Body of pancreas (tissue), 4 donors: ENCODE results near the gene PTPRN2. TPM values are rescaled to one million over a fixed set of nuclear protein-coding genes. Genes with fewer than 3 reads are reported as not detected.

Experiments
- ATAC-seq: fragments of 150-250 bp; one replicate; pipeline ENCODE4 v1.9.1; 2016
- DNase-seq, 4 donors: peaks; one replicate each; pipeline ENCODE4 v3.0.0-alpha.2; 2019
- H3K27ac ChIP-seq, 4 donors: fragments of 200-600 bp; sonication (generic); 1 replicate in 3 of 4; 2 replicates in 1 of 4; pipeline versions ENCODE4 v1.5.1 to v1.6.1; 2016 to 2019; ENCODE audit warnings: mild to moderate bottlenecking in 1 of 4, mixed read lengths in 1 of 4, moderate library complexity in 1 of 4
- H3K27me3 ChIP-seq, 2 donors: fragments of 200-600 bp; sonication (generic); one replicate each; pipeline ENCODE4 v1.6.0; 2016; ENCODE audit warnings: mild to moderate bottlenecking in 1 of 2
- H3K36me3 ChIP-seq, 2 donors: fragments of 200-600 bp; sonication (generic); replicated peaks in 1 of 2; 2 replicates each; pipeline ENCODE4 v1.5.1; 2016; ENCODE audit warnings: low read depth in 2 of 2; ENCODE audit not compliant: insufficient read depth in 1 of 2
- H3K4me1 ChIP-seq: fragments of 200-600 bp; sonication (generic); one replicate; pipeline ENCODE4 v1.6.0; 2016
- H3K4me3 ChIP-seq, 2 donors: fragments of 200-600 bp; sonication (generic); 1 replicate in 1 of 2; 2 replicates in 1 of 2; pipeline ENCODE4 v1.5.1; 2016 to 2019
- H3K9me3 ChIP-seq, 3 donors: fragments of 200-600 bp; sonication (generic); 1 replicate in 2 of 3; 2 replicates in 1 of 3; pipeline ENCODE4 v1.5.1; 2016
- CTCF ChIP-seq, 7 experiments: fragments of 450-650 bp in 4 of 7; fragments of 200-600 bp in 3 of 7; sonication (generic) in 3 of 7; IDR thresholded peaks; one replicate each; pipeline ENCODE4 v1.5.1; 2016 to 2019; ENCODE audit warnings: antibody characterized with exemption in 7 of 7
- POLR2A ChIP-seq, 3 donors: fragments of 450-650 bp; IDR thresholded peaks; one replicate each; pipeline ENCODE4 v1.6.1; 2016; ENCODE audit warnings: antibody characterized with exemption in 3 of 3, mild to moderate bottlenecking in 2 of 3
- WGBS, 2 donors: methylation state at CpG; one replicate each; pipeline ENCODE4 v1.1.5; 2017; 5-methylcytosine and 5-hydroxymethylcytosine counted together
- intact Hi-C: fragments of 100-400 bp; cut with DNase I; formaldehyde crosslinking; loops from one replicate; pipeline ENCODE4 v1.15.1; 2023
- total RNA-seq, 2 donors: library from RNA; depleted of rRNA; stranded (reverse); fragments of >200 nt; gene quantifications; one replicate each; pipeline ENCODE4 v1.1.0, GENCODE V29; 2016

PTPRN2 gene
- total RNA-seq, 2 donors from 2014 or later = 31.6 to 76.1 TPM

- H3K4me1 ChIP-seq = no peaks in the 10 kb centered on the region
- intact Hi-C loops = no loop called here
- ATAC-seq (no peak), DNase-seq (no peak)
- no peaks in the 10 kb centered on the region for H3K9me3 ChIP-seq
- TF ChIP-seq CTCF (IDR thresholded peaks at IDR 0.05) (no peak), POLR2A (IDR thresholded peaks at IDR 0.05) (no peak)
- no peaks in the 10 kb centered on the region for H3K27me3 ChIP-seq
- no peaks in the 10 kb centered on the region for H3K36me3 ChIP-seq
- H3K27ac ChIP-seq = no peak overlapping the region
- no peak overlapping the region for H3K4me3 ChIP-seq
- WGBS, 2 donors = 93 to 94% methylated on average over 14 of the region's 14 CpGs
Observed at GRCh38 chr7:157828881-157829280, 758.7 kb downstream of the PTPRN2 start.

- TF ChIP-seq CTCF (IDR thresholded peaks at IDR 0.05) (no peak), POLR2A (IDR thresholded peaks at IDR 0.05) (no peak)
- H3K4me1 ChIP-seq = no peaks in the 10 kb centered on the region
- DNase-seq (no peak), ATAC-seq (no peak)
- WGBS, 2 donors = 83 to 92% methylated on average over 9 to 13 of the region's 13 CpGs
- intact Hi-C loops = no loop called here
- no peaks in the 10 kb centered on the region for H3K27me3 ChIP-seq
- no peaks in the 10 kb centered on the region for H3K9me3 ChIP-seq
- no peak overlapping the region for H3K4me3 ChIP-seq
- no peak overlapping the region for H3K27ac ChIP-seq
- H3K36me3 ChIP-seq = no peaks in the 10 kb centered on the region
Observed at GRCh38 chr7:157828190-157828589, 759.4 kb downstream of the PTPRN2 start.

DNA sequence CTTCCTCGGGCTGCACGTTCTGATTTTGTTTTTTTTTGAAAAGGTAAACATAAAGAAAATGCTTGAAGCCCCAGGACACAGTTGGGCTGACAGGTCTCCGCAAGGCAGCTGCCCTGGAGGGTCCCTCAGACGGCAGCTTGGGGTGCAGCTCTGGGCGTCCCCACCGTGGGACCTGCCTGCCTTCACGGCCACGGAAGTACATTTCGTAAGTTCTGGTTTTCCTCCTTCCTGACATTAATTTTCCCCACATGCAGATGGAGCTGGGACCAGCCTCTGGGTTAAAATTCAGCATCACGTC is 759.8 kb downstream of the PTPRN2 start:
- Histone ChIP-seq H3K27me3 (no peaks in the 10 kb centered on the region), H3K27ac (no peak overlapping the region), H3K9me3 (no peaks in the 10 kb centered on the region), H3K4me1 (no peaks in the 10 kb centered on the region), H3K4me3 (no peak overlapping the region), H3K36me3 (no peaks in the 10 kb centered on the region)
- WGBS, 2 donors = 78 to 81% methylated on average over 10 of the region's 10 CpGs
- DNase-seq (no peak), ATAC-seq (no peak)
- intact Hi-C loops = no loop called here
- no peak for TF ChIP-seq CTCF (IDR thresholded peaks at IDR 0.05)
- no peak for TF ChIP-seq POLR2A (IDR thresholded peaks at IDR 0.05)

GRCh38 chr7:157827045-157827862 is 760.4 kb downstream of the PTPRN2 start:
- Histone ChIP-seq H3K27me3 (no peaks in the 10 kb centered on the region), H3K4me3 (no peak overlapping the region), H3K36me3 (no peaks in the 10 kb centered on the region), H3K9me3 (no peaks in the 10 kb centered on the region), H3K4me1 (no peaks in the 10 kb centered on the region), H3K27ac (no peak overlapping the region)
- ATAC-seq (no peak), DNase-seq (no peak)
- TF ChIP-seq POLR2A (IDR thresholded peaks at IDR 0.05) (no peak), CTCF (IDR thresholded peaks at IDR 0.05) (no peak)
- intact Hi-C loops = no loop called here
- 93% methylated on average over 22 to 23 of the region's 23 CpGs for WGBS, 2 donors

- H3K4me1 ChIP-seq = no peaks in the 10 kb centered on the region
- H3K27ac ChIP-seq = no peak overlapping the region
- no peak overlapping the region for H3K4me3 ChIP-seq
- WGBS, 2 donors = 97 to 99% methylated on average over 17 of the region's 17 CpGs
- H3K27me3 ChIP-seq = no peaks in the 10 kb centered on the region
- intact Hi-C loops = no loop called here
- no peaks in the 10 kb centered on the region for H3K9me3 ChIP-seq
- H3K36me3 ChIP-seq = no peaks in the 10 kb centered on the region
- no peak for DNase-seq
- no peak for ATAC-seq
- TF ChIP-seq POLR2A (IDR thresholded peaks at IDR 0.05) (no peak), CTCF (IDR thresholded peaks at IDR 0.05) (no peak)
Observed at GRCh38 chr7:157826566-157826965, 761.1 kb downstream of the PTPRN2 start.
